ENCODE measurements around the gene PREX1. TPM values are rescaled to one million over a fixed set of nuclear protein-coding genes. Genes with fewer than 3 reads are reported as not detected.

Gene PREX1
- total and polyA plus RNA-seq, 2 experiments from 2014 or later = 2.4 to 10.3 TPM

GRCh38 chr20:48779435-48779834, 48.4 kb downstream of the PREX1 start (continued):
- TF ChIP-seq, protein P1, sequence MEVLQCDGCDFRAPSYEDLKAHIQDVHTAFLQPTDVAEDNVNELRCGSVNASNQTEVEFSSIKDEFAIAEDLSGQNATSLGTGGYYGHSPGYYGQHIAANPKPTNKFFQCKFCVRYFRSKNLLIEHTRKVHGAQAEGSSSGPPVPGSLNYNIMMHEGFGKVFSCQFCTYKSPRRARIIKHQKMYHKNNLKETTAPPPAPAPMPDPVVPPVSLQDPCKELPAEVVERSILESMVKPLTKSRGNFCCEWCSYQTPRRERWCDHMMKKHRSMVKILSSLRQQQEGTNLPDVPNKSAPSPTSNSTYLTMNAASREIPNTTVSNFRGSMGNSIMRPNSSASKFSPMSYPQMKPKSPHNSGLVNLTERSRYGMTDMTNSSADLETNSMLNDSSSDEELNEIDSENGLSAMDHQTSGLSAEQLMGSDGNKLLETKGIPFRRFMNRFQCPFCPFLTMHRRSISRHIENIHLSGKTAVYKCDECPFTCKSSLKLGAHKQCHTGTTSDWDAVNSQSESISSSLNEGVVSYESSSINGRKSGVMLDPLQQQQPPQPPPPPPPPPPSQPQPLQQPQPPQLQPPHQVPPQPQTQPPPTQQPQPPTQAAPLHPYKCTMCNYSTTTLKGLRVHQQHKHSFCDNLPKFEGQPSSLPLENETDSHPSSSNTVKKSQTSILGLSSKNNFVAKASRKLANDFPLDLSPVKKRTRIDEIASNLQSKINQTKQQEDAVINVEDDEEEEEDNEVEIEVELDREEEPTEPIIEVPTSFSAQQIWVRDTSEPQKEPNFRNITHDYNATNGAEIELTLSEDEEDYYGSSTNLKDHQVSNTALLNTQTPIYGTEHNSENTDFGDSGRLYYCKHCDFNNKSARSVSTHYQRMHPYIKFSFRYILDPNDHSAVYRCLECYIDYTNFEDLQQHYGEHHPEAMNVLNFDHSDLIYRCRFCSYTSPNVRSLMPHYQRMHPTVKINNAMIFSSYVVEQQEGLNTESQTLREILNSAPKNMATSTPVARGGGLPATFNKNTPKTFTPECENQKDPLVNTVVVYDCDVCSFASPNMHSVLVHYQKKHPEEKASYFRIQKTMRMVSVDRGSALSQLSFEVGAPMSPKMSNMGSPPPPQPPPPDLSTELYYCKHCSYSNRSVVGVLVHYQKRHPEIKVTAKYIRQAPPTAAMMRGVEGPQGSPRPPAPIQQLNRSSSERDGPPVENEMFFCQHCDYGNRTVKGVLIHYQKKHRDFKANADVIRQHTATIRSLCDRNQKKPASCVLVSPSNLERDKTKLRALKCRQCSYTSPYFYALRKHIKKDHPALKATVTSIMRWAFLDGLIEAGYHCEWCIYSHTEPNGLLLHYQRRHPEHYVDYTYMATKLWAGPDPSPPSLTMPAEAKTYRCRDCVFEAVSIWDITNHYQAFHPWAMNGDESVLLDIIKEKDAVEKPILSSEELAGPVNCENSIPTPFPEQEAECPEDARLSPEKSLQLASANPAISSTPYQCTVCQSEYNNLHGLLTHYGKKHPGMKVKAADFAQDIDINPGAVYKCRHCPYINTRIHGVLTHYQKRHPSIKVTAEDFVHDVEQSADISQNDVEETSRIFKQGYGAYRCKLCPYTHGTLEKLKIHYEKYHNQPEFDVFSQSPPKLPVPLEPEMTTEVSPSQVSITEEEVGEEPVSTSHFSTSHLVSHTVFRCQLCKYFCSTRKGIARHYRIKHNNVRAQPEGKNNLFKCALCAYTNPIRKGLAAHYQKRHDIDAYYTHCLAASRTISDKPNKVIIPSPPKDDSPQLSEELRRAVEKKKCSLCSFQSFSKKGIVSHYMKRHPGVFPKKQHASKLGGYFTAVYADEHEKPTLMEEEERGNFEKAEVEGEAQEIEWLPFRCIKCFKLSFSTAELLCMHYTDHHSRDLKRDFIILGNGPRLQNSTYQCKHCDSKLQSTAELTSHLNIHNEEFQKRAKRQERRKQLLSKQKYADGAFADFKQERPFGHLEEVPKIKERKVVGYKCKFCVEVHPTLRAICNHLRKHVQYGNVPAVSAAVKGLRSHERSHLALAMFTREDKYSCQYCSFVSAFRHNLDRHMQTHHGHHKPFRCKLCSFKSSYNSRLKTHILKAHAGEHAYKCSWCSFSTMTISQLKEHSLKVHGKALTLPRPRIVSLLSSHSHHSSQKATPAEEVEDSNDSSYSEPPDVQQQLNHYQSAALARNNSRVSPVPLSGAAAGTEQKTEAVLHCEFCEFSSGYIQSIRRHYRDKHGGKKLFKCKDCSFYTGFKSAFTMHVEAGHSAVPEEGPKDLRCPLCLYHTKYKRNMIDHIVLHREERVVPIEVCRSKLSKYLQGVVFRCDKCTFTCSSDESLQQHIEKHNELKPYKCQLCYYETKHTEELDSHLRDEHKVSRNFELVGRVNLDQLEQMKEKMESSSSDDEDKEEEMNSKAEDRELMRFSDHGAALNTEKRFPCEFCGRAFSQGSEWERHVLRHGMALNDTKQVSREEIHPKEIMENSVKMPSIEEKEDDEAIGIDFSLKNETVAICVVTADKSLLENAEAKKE (CRISPR knock-in tag; IDR thresholded peaks at IDR 0.05) = no peak
- TF ChIP-seq, protein P2, sequence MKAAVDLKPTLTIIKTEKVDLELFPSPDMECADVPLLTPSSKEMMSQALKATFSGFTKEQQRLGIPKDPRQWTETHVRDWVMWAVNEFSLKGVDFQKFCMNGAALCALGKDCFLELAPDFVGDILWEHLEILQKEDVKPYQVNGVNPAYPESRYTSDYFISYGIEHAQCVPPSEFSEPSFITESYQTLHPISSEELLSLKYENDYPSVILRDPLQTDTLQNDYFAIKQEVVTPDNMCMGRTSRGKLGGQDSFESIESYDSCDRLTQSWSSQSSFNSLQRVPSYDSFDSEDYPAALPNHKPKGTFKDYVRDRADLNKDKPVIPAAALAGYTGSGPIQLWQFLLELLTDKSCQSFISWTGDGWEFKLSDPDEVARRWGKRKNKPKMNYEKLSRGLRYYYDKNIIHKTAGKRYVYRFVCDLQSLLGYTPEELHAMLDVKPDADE (IDR thresholded peaks at IDR 0.05) = no peak

- Histone ChIP-seq H3K36me3 (ENCODE audit: insufficient read depth) (no peaks in the 10 kb centered on the region), H3K9me2 (ENCODE audit: insufficient read depth) (no peaks in the 10 kb centered on the region), H3K27me3 (ENCODE audit: insufficient read depth) (no peaks in the 10 kb centered on the region), H3K4me2 (no peak overlapping the region), H3K4me1 (ENCODE audit: insufficient read depth) (no peaks in the 10 kb centered on the region), H3K79me2 (replicated peaks; ENCODE audit: insufficient read depth) (no peaks in the 10 kb centered on the region), H2AFZ (no peak overlapping the region), H3K4me3 (no peak overlapping the region), H3K27ac (ENCODE audit: low read depth) (no peak overlapping the region), H3F3A (replicated peaks; ENCODE audit: low read depth) (no peaks in the 10 kb centered on the region), H4K20me1 (replicated peaks; ENCODE audit: insufficient read depth) (no peaks in the 10 kb centered on the region)
- Mint-ChIP-seq H3K4me1 (peaks cover 3% of the 10 kb centered on the region; the same call in 1 of the 3 replicates), H3K36me3 (ENCODE audit: low read depth) (peaks cover 19% of the 10 kb centered on the region), H3K27ac (no peak overlapping the region), H3K4me3 (no peak overlapping the region), H3K9me3 (peaks cover 32% of the 10 kb centered on the region), H3K27me3 (ENCODE audit: insufficient read depth, low read depth, poor library complexity) (no peaks in the 10 kb centered on the region)
- no peak for DNase-seq (ENCODE audit: low spot score)
- no peak for TF ChIP-seq ZNF114 (CRISPR knock-in tag; IDR thresholded peaks at IDR 0.05)
- TF ChIP-seq, protein P2 (IDR thresholded peaks at IDR 0.05) = no peak
- no peak for TF ChIP-seq CTCF (conservative IDR thresholded peaks at IDR 0.05; ENCODE audit: low read depth in 2 of 2)
- TF ChIP-seq NANOG (IDR thresholded peaks at IDR 0.05; ENCODE audit: borderline replicate concordance) = no peak
- TF ChIP-seq ZNF331 (CRISPR knock-in tag; IDR thresholded peaks at IDR 0.05; ENCODE audit: low read depth) = no peak
- no peak for TF ChIP-seq EZH2 (IDR thresholded peaks at IDR 0.05; ENCODE audit: low read depth, unreplicated experiment)
- TF ChIP-seq JUNB (IDR thresholded peaks at IDR 0.05; ENCODE audit: unreplicated experiment) = no peak
- ATAC-seq = no peak
Observed at GRCh38 chr20:48777821-48778220, 50.0 kb downstream of the PREX1 start.
